MM.1S (cell line): ENCODE results near the gene KIF1C.

Source experiments
- DNase-seq: peaks from one replicate; pipeline ENCODE4 v3.0.0-alpha.2; 2015
- H2AFZ ChIP-seq: fragments of 300-600 bp; sonication (generic); 2 replicates; pipeline ENCODE4 v1.6.0; 2016; ENCODE audit warnings: antibody characterized with exemption, low read length
- H3F3A ChIP-seq: fragments of 300-600 bp; sonication (generic); 2 replicates; pipeline ENCODE4 v1.6.1; 2016; ENCODE audit warnings: mild to moderate bottlenecking, antibody characterized with exemption, low read length, moderate library complexity, mixed read lengths; ENCODE audit not compliant: insufficient read depth
- H3K27ac ChIP-seq: fragments of 300-600 bp; sonication (generic); 2 replicates; pipeline ENCODE4 v1.5.1; 2016; ENCODE audit warnings: mild to moderate bottlenecking, low read length
- H3K27me3 ChIP-seq: fragments of 300-600 bp; sonication (generic); replicated peaks from 2 replicates; pipeline ENCODE4 v1.6.0; 2016; ENCODE audit warnings: low read length; ENCODE audit not compliant: insufficient read depth
- H3K36me3 ChIP-seq: fragments of 300-600 bp; sonication (generic); replicated peaks from 2 replicates; pipeline ENCODE4 v1.6.1; 2016; ENCODE audit warnings: mild to moderate bottlenecking, low read length, mixed read lengths; ENCODE audit not compliant: insufficient read depth
- H3K4me1 ChIP-seq: fragments of 300-600 bp; sonication (generic); 2 replicates; pipeline ENCODE4 v1.6.1; 2016; ENCODE audit warnings: low read length, mixed read lengths
- H3K4me2 ChIP-seq: fragments of 300-600 bp; sonication (generic); 2 replicates; pipeline ENCODE4 v1.6.0; 2016; ENCODE audit warnings: low read depth, low read length
- H3K4me3 ChIP-seq: fragments of 300-600 bp; sonication (generic); 2 replicates; pipeline ENCODE4 v1.5.1; 2016; ENCODE audit warnings: low read length, mixed read lengths
- H3K79me2 ChIP-seq: fragments of 300-600 bp; sonication (generic); 2 replicates; pipeline ENCODE4 v1.6.1; 2016; ENCODE audit warnings: mixed run types, low read length, mixed read lengths
- H3K9ac ChIP-seq: fragments of 300-600 bp; sonication (generic); 2 replicates; pipeline ENCODE4 v1.6.1; 2016; ENCODE audit warnings: low read length, mixed read lengths
- H3K9me2 ChIP-seq: fragments of 300-600 bp; sonication (generic); replicated peaks from 2 replicates; pipeline ENCODE4 v1.6.1; 2016; ENCODE audit warnings: mild to moderate bottlenecking, low read length, mixed read lengths; ENCODE audit not compliant: insufficient read depth
- H3K9me3 ChIP-seq: fragments of 300-600 bp; sonication (generic); replicated peaks from 2 replicates; pipeline ENCODE4 v1.6.1; 2016; ENCODE audit warnings: mild to moderate bottlenecking, low read length, mixed read lengths; ENCODE audit not compliant: insufficient read depth
- H4K20me1 ChIP-seq: fragments of 300-600 bp; sonication (generic); 2 replicates; pipeline ENCODE4 v1.6.1; 2016; ENCODE audit warnings: mild to moderate bottlenecking, low read length, moderate library complexity, mixed read lengths; ENCODE audit not compliant: insufficient read depth
- EZH2 ChIP-seq: fragments of 300-600 bp; sonication (generic); optimal IDR thresholded peaks from 2 replicates; pipeline ENCODE3; 2017; ENCODE audit warnings: low read depth, mild to moderate bottlenecking, antibody characterized with exemption, low read length, mixed read lengths
- EZH2phosphoT487 ChIP-seq: fragments of 300-600 bp; sonication (generic); IDR thresholded peaks from 2 replicates; pipeline ENCODE4 v1.6.1; 2018; ENCODE audit warnings: antibody characterized with exemption, low read length
- TF ChIP-seq, protein P1 (sequence below): fragments of 300-600 bp; sonication (generic); IDR thresholded peaks from 2 replicates; pipeline ENCODE4 v1.5.1; 2016; ENCODE audit warnings: antibody characterized with exemption, low read length, mixed read lengths

KIF1C gene

DNA sequence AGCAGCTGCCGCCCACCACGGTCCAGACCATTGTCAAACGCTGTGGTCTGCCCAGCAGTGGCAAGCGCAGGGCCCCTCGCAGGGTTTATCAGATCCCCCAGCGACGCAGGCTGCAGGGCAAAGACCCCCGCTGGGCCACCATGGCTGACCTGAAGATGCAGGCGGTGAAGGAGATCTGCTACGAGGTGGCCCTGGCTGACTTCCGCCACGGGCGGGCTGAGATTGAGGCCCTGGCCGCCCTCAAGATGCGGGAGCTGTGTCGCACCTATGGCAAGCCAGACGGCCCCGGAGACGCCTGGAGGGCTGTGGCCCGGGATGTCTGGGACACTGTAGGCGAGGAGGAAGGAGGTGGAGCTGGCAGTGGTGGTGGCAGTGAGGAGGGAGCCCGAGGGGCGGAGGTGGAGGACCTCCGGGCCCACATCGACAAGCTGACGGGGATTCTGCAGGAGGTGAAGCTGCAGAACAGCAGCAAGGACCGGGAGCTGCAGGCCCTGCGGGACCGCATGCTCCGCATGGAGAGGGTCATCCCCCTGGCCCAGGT is 24.5 kb downstream of the KIF1C start:
- Histone ChIP-seq H3K9me2 (no peaks in the 10 kb centered on the region), H4K20me1 (no peaks in the 10 kb centered on the region), H3K27ac (no peak overlapping the region), H3K4me1 (no peaks in the 10 kb centered on the region), H3F3A (no peaks in the 10 kb centered on the region), H2AFZ (no peak overlapping the region), H3K4me2 (no peak overlapping the region), H3K9ac (no peak overlapping the region), H3K27me3 (no peaks in the 10 kb centered on the region), H3K9me3 (no peaks in the 10 kb centered on the region), H3K4me3 (no peak overlapping the region), H3K36me3 (no peaks in the 10 kb centered on the region), H3K79me2 (no peaks in the 10 kb centered on the region)
- no peak for DNase-seq
- no peak for TF ChIP-seq EZH2phosphoT487
- no peak for TF ChIP-seq EZH2
- TF ChIP-seq, protein P1, sequence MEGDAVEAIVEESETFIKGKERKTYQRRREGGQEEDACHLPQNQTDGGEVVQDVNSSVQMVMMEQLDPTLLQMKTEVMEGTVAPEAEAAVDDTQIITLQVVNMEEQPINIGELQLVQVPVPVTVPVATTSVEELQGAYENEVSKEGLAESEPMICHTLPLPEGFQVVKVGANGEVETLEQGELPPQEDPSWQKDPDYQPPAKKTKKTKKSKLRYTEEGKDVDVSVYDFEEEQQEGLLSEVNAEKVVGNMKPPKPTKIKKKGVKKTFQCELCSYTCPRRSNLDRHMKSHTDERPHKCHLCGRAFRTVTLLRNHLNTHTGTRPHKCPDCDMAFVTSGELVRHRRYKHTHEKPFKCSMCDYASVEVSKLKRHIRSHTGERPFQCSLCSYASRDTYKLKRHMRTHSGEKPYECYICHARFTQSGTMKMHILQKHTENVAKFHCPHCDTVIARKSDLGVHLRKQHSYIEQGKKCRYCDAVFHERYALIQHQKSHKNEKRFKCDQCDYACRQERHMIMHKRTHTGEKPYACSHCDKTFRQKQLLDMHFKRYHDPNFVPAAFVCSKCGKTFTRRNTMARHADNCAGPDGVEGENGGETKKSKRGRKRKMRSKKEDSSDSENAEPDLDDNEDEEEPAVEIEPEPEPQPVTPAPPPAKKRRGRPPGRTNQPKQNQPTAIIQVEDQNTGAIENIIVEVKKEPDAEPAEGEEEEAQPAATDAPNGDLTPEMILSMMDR = no peak

DNA sequence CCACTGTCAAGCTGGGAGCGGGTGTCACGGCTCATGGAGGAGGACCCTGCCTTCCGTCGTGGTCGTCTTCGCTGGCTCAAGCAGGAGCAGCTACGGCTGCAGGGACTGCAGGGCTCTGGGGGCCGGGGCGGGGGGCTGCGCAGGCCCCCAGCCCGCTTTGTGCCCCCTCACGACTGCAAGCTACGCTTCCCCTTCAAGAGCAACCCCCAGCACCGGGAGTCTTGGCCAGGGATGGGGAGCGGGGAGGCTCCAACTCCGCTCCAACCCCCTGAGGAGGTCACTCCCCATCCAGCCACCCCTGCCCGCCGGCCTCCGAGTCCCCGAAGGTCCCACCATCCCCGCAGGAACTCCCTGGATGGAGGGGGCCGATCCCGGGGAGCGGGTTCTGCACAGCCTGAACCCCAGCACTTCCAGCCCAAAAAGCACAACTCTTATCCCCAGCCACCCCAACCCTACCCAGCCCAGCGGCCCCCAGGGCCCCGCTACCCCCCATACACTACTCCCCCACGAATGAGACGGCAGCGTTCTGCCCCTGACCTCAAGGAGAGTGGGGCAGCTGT is 25.9 kb downstream of the KIF1C start:
- Histone ChIP-seq H3K36me3 (no peaks in the 10 kb centered on the region), H3K9ac (no peak overlapping the region), H4K20me1 (no peaks in the 10 kb centered on the region), H3K4me1 (no peaks in the 10 kb centered on the region), H2AFZ (no peak overlapping the region), H3K27me3 (no peaks in the 10 kb centered on the region), H3K79me2 (no peaks in the 10 kb centered on the region), H3K4me2 (no peak overlapping the region), H3K4me3 (no peak overlapping the region), H3K27ac (no peak overlapping the region), H3F3A (no peaks in the 10 kb centered on the region), H3K9me2 (no peaks in the 10 kb centered on the region), H3K9me3 (no peaks in the 10 kb centered on the region)
- no peak for TF ChIP-seq EZH2phosphoT487
- no peak for TF ChIP-seq EZH2
- TF ChIP-seq, protein P1 = no peak
- no peak for DNase-seq

DNA sequence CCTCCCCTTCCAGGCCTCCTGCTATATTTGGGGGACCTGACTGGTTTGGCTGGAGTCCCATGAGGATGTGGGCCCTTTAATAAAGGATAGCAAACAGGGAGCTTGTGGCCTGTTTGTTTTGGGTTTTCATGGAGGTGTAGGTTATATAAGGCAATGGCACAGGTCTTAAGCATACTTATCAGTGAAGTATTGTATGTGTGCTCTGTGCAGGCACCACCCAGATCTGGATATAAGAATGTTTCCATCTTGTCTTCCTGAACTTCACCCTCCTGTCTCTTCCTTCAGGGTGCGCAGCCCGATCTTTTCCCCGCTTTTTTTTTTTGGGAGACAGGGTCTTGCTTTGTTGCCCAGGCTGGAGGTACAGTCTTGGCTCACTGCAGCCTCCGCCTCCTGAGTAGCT is 26.9 kb downstream of the KIF1C start:
- no peaks in the 10 kb centered on the region for H3K36me3 ChIP-seq
- no peaks in the 10 kb centered on the region for H3K9me2 ChIP-seq
- H2AFZ ChIP-seq = no peak overlapping the region
- no peak overlapping the region for H3K9ac ChIP-seq
- no peaks in the 10 kb centered on the region for H3K79me2 ChIP-seq
- TF ChIP-seq EZH2phosphoT487 = no peak
- TF ChIP-seq, protein P1 = no peak
- no peak for TF ChIP-seq EZH2
- H3K27ac ChIP-seq = no peak overlapping the region
- no peak for DNase-seq
- H3F3A ChIP-seq = no peaks in the 10 kb centered on the region
- H3K4me2 ChIP-seq = no peak overlapping the region
- H3K27me3 ChIP-seq = no peaks in the 10 kb centered on the region
- H4K20me1 ChIP-seq = no peaks in the 10 kb centered on the region
- no peak overlapping the region for H3K4me3 ChIP-seq
- H3K9me3 ChIP-seq = no peaks in the 10 kb centered on the region
- H3K4me1 ChIP-seq = no peaks in the 10 kb centered on the region
